HG03064 (cell line): ENCODE data around the gene SLC36A2.
"Not testable (repeated sequence)": the region's sequence is repeated elsewhere in the genome, so short reads cannot be mapped to it uniquely, and the experiment has no call there.

Experiments
- ATAC-seq: cut with Tn5 transposase; IDR thresholded peaks from one replicate; pipeline ENCODE4 v1.9.1; 2021; ENCODE audit warnings: low read depth; ENCODE audit not compliant: unreplicated experiment

The SLC36A2 gene

GRCh38 chr5:151327585-151327984 is 19.8 kb downstream of the SLC36A2 start:
- ATAC-seq, result no peak

GRCh38 chr5:151326266-151326665 is 21.1 kb downstream of the SLC36A2 start:
- no peak for ATAC-seq

GRCh38 chr5:151320481-151320880 is 26.9 kb downstream of the SLC36A2 start:
- ATAC-seq, result no peak

- peak; percentile 93 for ATAC-seq
These were observed 28.3 kb downstream of the SLC36A2 start for GRCh38 chr5:151318850-151319732.

- no peak for ATAC-seq
These were observed 29.5 kb downstream of the SLC36A2 start for GRCh38 chr5:151317871-151318270.

- peak; percentile 46 for ATAC-seq
These were observed 31.3 kb downstream of the SLC36A2 start for GRCh38 chr5:151315998-151316597.

GRCh38 chr5:151313357-151313756 is 34.0 kb downstream of the SLC36A2 start:
- no peak for ATAC-seq

- no peak for ATAC-seq
These were observed 34.5 kb downstream of the SLC36A2 start for GRCh38 chr5:151312756-151313324.

GRCh38 chr5:151310932-151311331 is 36.4 kb downstream of the SLC36A2 start:
- ATAC-seq, result no peak

- ATAC-seq, result not testable (repeated sequence)
These were observed 37.5 kb downstream of the SLC36A2 start for GRCh38 chr5:151309821-151310220.

GRCh38 chr5:151309266-151309665 is 38.1 kb downstream of the SLC36A2 start:
- not testable (repeated sequence) for ATAC-seq

GRCh38 chr5:151303666-151304065 is 43.7 kb downstream of the SLC36A2 start, which contains the start of gene SLC36A3:
Gene SLC36A3 (minus strand): TSS chr5:151303766. CDS start chr5:151303354, 412 bp downstream.
- ATAC-seq, result no peak

GRCh38 chr5:151298063-151298855 is 49.1 kb downstream of the SLC36A2 start:
- no peak for ATAC-seq

GRCh38 chr5:151296974-151297373 is 50.4 kb downstream of the SLC36A2 start:
- ATAC-seq, result no peak

- no peak for ATAC-seq
These were observed 50.9 kb downstream of the SLC36A2 start for GRCh38 chr5:151296478-151296830.

GRCh38 chr5:151295791-151296477 is 51.4 kb downstream of the SLC36A2 start:
- no peak for ATAC-seq

- no peak for ATAC-seq
These were observed 52.2 kb downstream of the SLC36A2 start for GRCh38 chr5:151295138-151295537.

GRCh38 chr5:151293624-151294023 is 53.7 kb downstream of the SLC36A2 start:
- ATAC-seq, result no peak

GRCh38 chr5:151288180-151288579 is 59.2 kb downstream of the SLC36A2 start:
- ATAC-seq, result no peak

GRCh38 chr5:151286246-151286645 is 61.1 kb downstream of the SLC36A2 start:
- ATAC-seq, result no peak
